Adrenal gland (tissue), 12 donors: ENCODE results near the gene PIK3R1. TPM values are rescaled to one million over a fixed set of nuclear protein-coding genes. Genes with fewer than 3 reads are reported as not detected.

Source experiments
- DNase-seq, 7 donors: peaks; one replicate each; pipeline ENCODE4 v3.0.0-alpha.2; 2019 to 2020
- H3K27ac ChIP-seq, 5 donors: fragments of 200-600 bp; sonication (generic) in 4 of 5; 1 replicate in 3 of 5; 2 replicates in 2 of 5; pipeline versions ENCODE4 v1.5.1 to v1.8.0; 2016 to 2020; ENCODE audit warnings: mild to moderate bottlenecking in 1 of 5
- H3K27me3 ChIP-seq: fragments of 200-600 bp; 2 replicates; pipeline ENCODE4 v1.8.0; 2021
- H3K36me3 ChIP-seq, 2 donors: fragments of 200-600 bp; replicated peaks in 1 of 2; 1 replicate in 1 of 2; 2 replicates in 1 of 2; pipeline versions ENCODE4 v1.5.1 to v1.8.0; 2018 to 2022
- H3K4me1 ChIP-seq, 2 donors: fragments of 200-600 bp; replicated peaks in 1 of 2; 1 replicate in 1 of 2; 2 replicates in 1 of 2; pipeline versions ENCODE4 v1.5.1 to v1.8.0; 2018 to 2021
- H3K4me3 ChIP-seq, 4 donors: fragments of 200-600 bp; sonication (generic) in 3 of 4; one replicate each; pipeline ENCODE4 v1.5.1; 2016 to 2018
- H3K9me3 ChIP-seq, 3 donors: fragments of 200-600 bp; sonication (generic) in 1 of 3; replicated peaks in 1 of 3; 1 replicate in 2 of 3; 2 replicates in 1 of 3; pipeline versions ENCODE4 v1.5.1 to v1.8.0; 2016 to 2021
- CTCF ChIP-seq, 6 experiments: fragments of 450-650 bp in 4 of 6; fragments of 200-600 bp in 2 of 6; sonication (generic) in 1 of 6; IDR thresholded peaks; 1 replicate in 5 of 6; 2 replicates in 1 of 6; pipeline versions ENCODE4 v1.5.1 to v1.8.0; 2016 to 2021; ENCODE audit warnings: antibody characterized with exemption in 6 of 6, mild to moderate bottlenecking in 2 of 6, moderate library complexity in 1 of 6
- POLR2A ChIP-seq, 2 donors: fragments of 450-650 bp; IDR thresholded peaks; one replicate each; pipeline ENCODE4 v1.6.1; 2017; ENCODE audit warnings: antibody characterized with exemption in 2 of 2, mild to moderate bottlenecking in 2 of 2, moderate library complexity in 1 of 2
- WGBS, 4 donors: extraction: QIAGEN DNeasy Blood & Tissue Kit in 2 of 4; methylation state at CpG; one replicate each; pipeline versions ENCODE4 v1.1.5 to v1.1.7; 2013 to 2017; 5-methylcytosine and 5-hydroxymethylcytosine counted together
- intact Hi-C, 2 donors: fragments of 100-400 bp; cut with DNase I; formaldehyde crosslinking; loops; one replicate each; pipeline versions ENCODE4 v1.14.1 to v1.15.0; 2022 to 2023
- polyA plus RNA-seq, 3 donors: library from polyadenylated mRNA; stranded (reverse); fragments of 200-250 nt in 2 of 3; fragments of 350-450 nt in 1 of 3; fragmentation: Illumina TruSeq in 1 of 3; extraction: RNeasy Lipid Tissue Mini Kit (QIAGEN cat#74804) in 1 of 3; gene quantifications; one replicate each; pipeline ENCODE4 v1.2.3, GENCODE V29; 2013 to 2014
- total RNA-seq, 9 donors: library from RNA; depleted of rRNA in 4 of 9; stranded (reverse); fragments of >200 nt in 4 of 9; fragments of 120-200 nt in 1 of 9; fragmentation: NEBNext Ultra II Directional in 1 of 9; extraction: Animal tissue kit (Norgen Biotek cat#: 25700) in 1 of 9; gene quantifications; one replicate each; pipeline versions ENCODE4 v1.1.0 to v1.2.4, GENCODE V29; 2013 to 2023
- donor health status: healthy with polysubstance abuse.
- donor health status: Bipolar disorder and iron deficiency.
- donor health status: DM: yes; HTN: yes; CAD: no.
- donor health status: DM: no; HTN: no; CAD: no.
- donor health status: DM: no; HTN: no; CAD: no.
- donor health status: DM: yes; HTN: yes; CAD: no.

Gene PIK3R1
- total and polyA plus RNA-seq, 12 donors: 4.9 to 110 (median 48.2) TPM

- intact Hi-C loops: no loop called here
- DNase-seq: no peak
- Histone ChIP-seq H3K9me3 (no peaks in the 10 kb centered on the region), H3K4me3 (no peak overlapping the region), H3K27ac (peak overlapping the region in 3 of 5 donors; percentile 37 to 88 (median 54)), H3K27me3 (no peaks in the 10 kb centered on the region), H3K4me1 (peaks cover 6 to 18% of the 10 kb centered on the region in 2 donors), H3K36me3 (no peaks in the 10 kb centered on the region)
- WGBS, 4 donors: 98 to 100% (median 99%) methylated on average over 1 of the region's 1 CpG
- no peak for TF ChIP-seq CTCF (IDR thresholded peaks at IDR 0.05)
- TF ChIP-seq POLR2A (IDR thresholded peaks at IDR 0.05): no peak
These were observed 127.1 kb downstream of the PIK3R1 start for GRCh38 chr5:68342693-68343092.

DNA sequence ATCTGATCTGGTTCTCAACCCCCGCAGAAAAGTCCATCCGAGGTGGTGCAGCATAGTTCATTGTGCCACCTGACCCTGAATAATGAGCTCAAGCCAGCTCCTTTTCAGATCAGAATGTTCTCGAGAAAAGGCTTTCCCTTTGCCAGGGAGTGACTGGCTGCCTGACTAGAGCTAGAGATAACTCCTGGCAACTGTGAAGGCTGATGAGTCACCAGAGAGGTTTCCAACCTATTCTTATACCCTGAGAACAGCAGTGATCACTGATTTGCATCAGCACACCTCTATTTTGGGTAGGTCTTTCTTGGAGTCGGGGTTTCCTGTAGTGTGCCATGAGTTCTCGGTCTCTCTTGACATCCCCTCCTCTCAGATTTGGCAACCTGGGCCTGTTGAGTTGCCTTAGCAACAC, 127.9 kb downstream of the PIK3R1 start:
- peak overlapping the region in 3 of 5 donors; percentile 37 to 88 (median 54) for H3K27ac ChIP-seq
- peak; percentile 79 to 93 (median 90) for DNase-seq
- intact Hi-C loops: no loop called here
- H3K27me3 ChIP-seq: no peaks in the 10 kb centered on the region
- WGBS, 4 donors: 40 to 51% (median 44%) methylated on average over 3 to 5 of the region's 5 CpGs
- H3K4me3 ChIP-seq: no peak overlapping the region
- no peaks in the 10 kb centered on the region for H3K36me3 ChIP-seq
- H3K9me3 ChIP-seq: no peaks in the 10 kb centered on the region
- TF ChIP-seq CTCF (IDR thresholded peaks at IDR 0.05) (no peak), POLR2A (IDR thresholded peaks at IDR 0.05) (no peak)
- H3K4me1 ChIP-seq: peaks cover 6 to 18% of the 10 kb centered on the region in 2 donors

- Histone ChIP-seq H3K27me3 (no peaks in the 10 kb centered on the region), H3K4me1 (peaks cover 6 to 18% of the 10 kb centered on the region in 2 donors), H3K9me3 (no peaks in the 10 kb centered on the region), H3K4me3 (no peak overlapping the region), H3K27ac (no peak overlapping the region), H3K36me3 (no peaks in the 10 kb centered on the region)
- no peak for TF ChIP-seq POLR2A (IDR thresholded peaks at IDR 0.05)
- WGBS, 4 donors: 37 to 44% (median 37%) methylated on average over 4 of the region's 4 CpGs
- DNase-seq: peak in 6 of 7 donors; percentile 23 to 61 (median 46)
- intact Hi-C loops: no loop called here
These were observed 129.0 kb downstream of the PIK3R1 start for GRCh38 chr5:68344447-68345111.

GRCh38 chr5:68345171-68345570, 129.6 kb downstream of the PIK3R1 start:
- TF ChIP-seq POLR2A (IDR thresholded peaks at IDR 0.05): no peak
- TF ChIP-seq CTCF (IDR thresholded peaks at IDR 0.05): no peak
- Histone ChIP-seq H3K27me3 (no peaks in the 10 kb centered on the region), H3K27ac (no peak overlapping the region), H3K36me3 (no peaks in the 10 kb centered on the region), H3K4me3 (no peak overlapping the region), H3K9me3 (no peaks in the 10 kb centered on the region), H3K4me1 (peaks cover 6 to 18% of the 10 kb centered on the region in 2 donors)
- DNase-seq: no peak
- WGBS, 4 donors: 90 to 91% (median 90%) methylated on average over 3 of the region's 3 CpGs
- intact Hi-C loops: no loop called here

GRCh38 chr5:68345582-68345981, 130.0 kb downstream of the PIK3R1 start:
- H3K27me3 ChIP-seq: no peaks in the 10 kb centered on the region
- WGBS, 4 donors: 91 to 97% (median 95%) methylated on average over 1 of the region's 1 CpG
- peaks cover 6 to 18% of the 10 kb centered on the region in 2 donors for H3K4me1 ChIP-seq
- H3K27ac ChIP-seq: no peak overlapping the region
- TF ChIP-seq CTCF (IDR thresholded peaks at IDR 0.05): no peak
- no peak for TF ChIP-seq POLR2A (IDR thresholded peaks at IDR 0.05)
- no peak for DNase-seq
- no peaks in the 10 kb centered on the region for H3K9me3 ChIP-seq
- no peaks in the 10 kb centered on the region for H3K36me3 ChIP-seq
- no peak overlapping the region for H3K4me3 ChIP-seq
- intact Hi-C loops: no loop called here
